IMR-90 (cell line): ENCODE data around the gene DYNLT5. TPM values are rescaled to one million over a fixed set of nuclear protein-coding genes. Genes with fewer than 3 reads are reported as not detected.
A peak's percentile ranks its signal among the peaks of the same experiment; 100 is the strongest.

Source experiments
- ATAC-seq: fragments of 200-7000 bp; cut with Tn5 transposase; 2 replicates; pipeline ENCODE4 v1.9.1; 2020; ENCODE audit warnings: low read depth, mild to moderate bottlenecking, moderate library complexity
- BruUV-seq: library from RNA; stranded (reverse); fragments of 400-500 nt; replicated peaks from 2 replicates; lab custom pipeline; 2021; lab: Mats Ljungman, UMichigan
- CTCF ChIA-PET: fragments of 300-600 bp; formaldehyde crosslinking; extraction: SDS; loops from one replicate; lab custom pipeline; 2021; ENCODE audit warnings: antibody characterized with exemption; lab: Yijun Ruan, JAX
- POLR2A ChIA-PET: fragments of 300-600 bp; sonication (Branson Sonifier 250); formaldehyde crosslinking; loops from one replicate; lab custom pipeline; 2022; ENCODE audit warnings: antibody characterized with exemption; ENCODE audit not compliant: unreplicated experiment; lab: Charles Lee
- DNase-seq: peaks from one replicate; pipeline ENCODE4 v3.0.0; 2013
- H2AFZ ChIP-seq: replicated peaks from 2 replicates; pipeline ENCODE3; 2013; ENCODE audit warnings: low read length, mild to moderate bottlenecking; ENCODE audit not compliant: poor library complexity
- H2AK5ac ChIP-seq: 2 replicates; pipeline ENCODE4 v1.6.1; 2013; ENCODE audit warnings: low read depth, low read length, inconsistent platforms
- H2AK9ac ChIP-seq: replicated peaks from 2 replicates; pipeline ENCODE3; 2013; ENCODE audit warnings: mild to moderate bottlenecking, low read depth, low read length, moderate library complexity; ENCODE audit not compliant: poor library complexity
- H2BK120ac ChIP-seq: 2 replicates; pipeline ENCODE4 v1.6.1; 2013; ENCODE audit warnings: low read depth, low read length, inconsistent platforms
- H2BK15ac ChIP-seq: 3 replicates; pipeline ENCODE4 v1.6.1; 2013; ENCODE audit warnings: low read depth, low read length, inconsistent platforms
- H2BK20ac ChIP-seq: 2 replicates; pipeline ENCODE4 v1.6.1; 2013; ENCODE audit warnings: low read depth, mild to moderate bottlenecking, inconsistent platforms, low read length, moderate library complexity
- H2BK5ac ChIP-seq: 2 replicates; pipeline ENCODE4 v1.6.1; 2013; ENCODE audit warnings: mild to moderate bottlenecking, low read depth, low read length, inconsistent platforms; ENCODE audit not compliant: poor library complexity, severe bottlenecking
- H3K14ac ChIP-seq: replicated peaks from 2 replicates; pipeline ENCODE4 v1.6.1; 2013; ENCODE audit warnings: low read depth, low read length, inconsistent platforms
- H3K18ac ChIP-seq: 2 replicates; pipeline ENCODE4 v1.6.1; 2013; ENCODE audit warnings: low read depth, low read length, control low read depth
- H3K23ac ChIP-seq: 2 replicates; pipeline ENCODE4 v1.6.1; 2013; ENCODE audit warnings: low read depth, low read length, inconsistent platforms
- H3K27ac ChIP-seq: 2 replicates; pipeline ENCODE4 v1.5.1; 2013; ENCODE audit warnings: mild to moderate bottlenecking, control low read depth, low read length; ENCODE audit not compliant: insufficient read depth
- H3K27me3 ChIP-seq: 2 replicates; pipeline ENCODE4 v1.6.1; 2013; ENCODE audit warnings: low read length; ENCODE audit not compliant: control insufficient read depth, insufficient read depth
- H3K36me3 ChIP-seq: 2 replicates; pipeline ENCODE4 v1.6.1; 2013; ENCODE audit warnings: low read length, mixed read lengths; ENCODE audit not compliant: control insufficient read depth, insufficient read depth
- H3K4ac ChIP-seq: 2 replicates; pipeline ENCODE4 v1.6.1; 2013; ENCODE audit warnings: low read depth, low read length, inconsistent platforms
- H3K4me1 ChIP-seq: 2 replicates; pipeline ENCODE4 v1.6.1; 2013; ENCODE audit warnings: low read length, mixed read lengths; ENCODE audit not compliant: control insufficient read depth, insufficient read depth
- H3K4me2 ChIP-seq: 2 replicates; pipeline ENCODE4 v1.6.1; 2013; ENCODE audit warnings: low read depth, mild to moderate bottlenecking, control low read depth, low read length, moderate library complexity
- H3K4me3 ChIP-seq: 2 replicates; pipeline ENCODE4 v1.5.1; 2013; ENCODE audit warnings: low read depth, mild to moderate bottlenecking, control low read depth, low read length, moderate library complexity; ENCODE audit not compliant: insufficient read depth
- H3K56ac ChIP-seq: 2 replicates; pipeline ENCODE4 v1.6.1; 2013; ENCODE audit warnings: low read length, inconsistent platforms; ENCODE audit not compliant: insufficient read depth; ENCODE audit errors: extremely low read depth
- H3K79me1 ChIP-seq, 2 experiments: 2 replicates each; pipeline ENCODE4 v1.6.1; 2013; ENCODE audit warnings: low read length in 2 of 2, inconsistent platforms in 1 of 2, low read depth in 1 of 2
- H3K9ac ChIP-seq: 2 replicates; pipeline ENCODE4 v1.6.1; 2013; ENCODE audit warnings: low read depth, low read length, control low read depth
- H3K9me1 ChIP-seq: 2 replicates; pipeline ENCODE4 v1.6.1; 2013; ENCODE audit warnings: low read length, inconsistent platforms; ENCODE audit not compliant: insufficient read depth
- H3K9me3 ChIP-seq: 2 replicates; pipeline ENCODE4 v1.6.1; 2013; ENCODE audit warnings: low read length; ENCODE audit not compliant: control insufficient read depth, insufficient read depth
- H4K20me1 ChIP-seq: 2 replicates; pipeline ENCODE4 v1.6.1; 2013; ENCODE audit warnings: low read length, inconsistent platforms; ENCODE audit not compliant: insufficient read depth
- H4K5ac ChIP-seq: 2 replicates; pipeline ENCODE4 v1.6.1; 2013; ENCODE audit warnings: mild to moderate bottlenecking, low read depth, low read length, control low read depth
- H4K8ac ChIP-seq, 2 experiments: 2 replicates each; pipeline ENCODE4 v1.6.1; 2013; ENCODE audit warnings: low read depth in 2 of 2, low read length in 2 of 2, control low read depth in 1 of 2, inconsistent platforms in 1 of 2
- H4K91ac ChIP-seq: 2 replicates; pipeline ENCODE4 v1.6.1; 2013; ENCODE audit warnings: low read depth, low read length, inconsistent platforms; ENCODE audit not compliant: insufficient read depth
- BHLHE40 ChIP-seq: fragments of 150-350 bp; IDR thresholded peaks from 2 replicates; pipeline ENCODE4 v1.6.1; 2016; ENCODE audit warnings: mild to moderate bottlenecking, low read depth, low read length
- CHD1 ChIP-seq: IDR thresholded peaks from 2 replicates; pipeline ENCODE4 v1.6.1; 2012; ENCODE audit warnings: low read depth, low read length, improper control_type of control experiment
- CTCF ChIP-seq: conservative IDR thresholded peaks from 2 replicates; pipeline ENCODE4 v1.5.1; 2012; ENCODE audit warnings: mild to moderate bottlenecking, low read depth, low read length, improper control_type of control experiment
- FOS ChIP-seq: fragments of 150-350 bp; IDR thresholded peaks from 2 replicates; pipeline ENCODE4 v1.6.1; 2016; ENCODE audit warnings: low read depth, low read length
- MAFK ChIP-seq: IDR thresholded peaks from 2 replicates; pipeline ENCODE4 v1.6.1; 2012; ENCODE audit warnings: low read depth, low read length, improper control_type of control experiment
- MAZ ChIP-seq: IDR thresholded peaks from 2 replicates; pipeline ENCODE4 v1.6.1; 2012; ENCODE audit warnings: low read depth, mild to moderate bottlenecking, low read length, improper control_type of control experiment, moderate library complexity, borderline replicate concordance
- NFE2L2 ChIP-seq: fragments of 150-350 bp; IDR thresholded peaks from 2 replicates; pipeline ENCODE4 v1.6.1; 2016; ENCODE audit warnings: low read depth, mild to moderate bottlenecking, low read length
- POLR2A ChIP-seq: IDR thresholded peaks from 2 replicates; pipeline ENCODE4 v1.6.1; 2012; ENCODE audit warnings: mild to moderate bottlenecking, low read depth, low read length
- RAD21 ChIP-seq: IDR thresholded peaks from 2 replicates; pipeline ENCODE4 v1.6.1; 2012; ENCODE audit warnings: low read length, improper control_type of control experiment
- SMC3 ChIP-seq: fragments of 150-350 bp; IDR thresholded peaks from 2 replicates; pipeline ENCODE4 v1.6.1; 2016; ENCODE audit warnings: low read depth, mild to moderate bottlenecking, antibody characterized with exemption, low read length, moderate library complexity
- WGBS, 2 experiments: methylation state at CpG; one replicate each; pipeline versions ENCODE4 v1.1.5 to v1.1.7; 2013; ENCODE audit warnings: missing lambda C conversion rate in 2 of 2; ENCODE audit not compliant: insufficient read length in 1 of 2; ENCODE audit errors: extremely low coverage in 2 of 2; 5-methylcytosine and 5-hydroxymethylcytosine counted together
- dilution Hi-C: fragments of 300-500 bp; cut with HindIII; formaldehyde crosslinking; loops from one replicate; pipeline ENCODE4 v1.14.3; 2018; ENCODE audit warnings: low sequenced_read_pairs; ENCODE audit not compliant: unreplicated experiment
- in situ Hi-C: fragments of 300-500 bp; cut with MboI; formaldehyde crosslinking; loops from 3 replicates; pipeline ENCODE4 v1.14.3; 2019; ENCODE audit warnings: low sequenced_read_pairs, inconsistent platforms, mixed read lengths
- intact Hi-C: fragments of 100-400 bp; cut with micrococcal nuclease; formaldehyde crosslinking; loops from 2 replicates; pipeline ENCODE4 v1.10.0; 2022
- polyA plus RNA-seq, 3 experiments: library from polyadenylated mRNA; depleted of rRNA; stranded (reverse); fragments of >200 nt; gene quantifications; 2 replicates each; pipeline ENCODE4 v1.2.3, GENCODE V29; 2012; ENCODE audit warnings: low replicate concordance in 1 of 3
- total RNA-seq: library from RNA; depleted of rRNA; stranded (reverse); fragments of >200 nt; gene quantifications from 2 replicates; pipeline ENCODE4 v1.2.3, GENCODE V29; 2012
- TF ChIP-seq, protein P1 (sequence below): fragments of 150-350 bp; IDR thresholded peaks from 2 replicates; pipeline ENCODE4 v1.6.1; 2016; ENCODE audit warnings: low read depth, mild to moderate bottlenecking, low read length, moderate library complexity, borderline replicate concordance

DYNLT5 gene
- total and polyA plus RNA-seq, 2 of the 4 experiments (the other 2 are of a cell fraction) = 0.12 to 0.18 TPM

GRCh38 chr1:66750577-66750976, 1.7 kb upstream of the DYNLT5 start:
- H4K91ac ChIP-seq = no peak overlapping the region
- H2AK5ac ChIP-seq = no peak overlapping the region
- no peak overlapping the region for H2AFZ ChIP-seq
- no peak overlapping the region for H3K23ac ChIP-seq
- no peaks in the 10 kb centered on the region for H3K27me3 ChIP-seq
- H3K14ac ChIP-seq = no peak overlapping the region
- CTCF ChIA-PET = no interaction called here
- peak overlapping the region; percentile 15; the same call in 1 of the 2 replicates for H2BK120ac ChIP-seq
- dilution Hi-C loops = no loop called here
- no peak overlapping the region for H2BK20ac ChIP-seq
- H3K9me1 ChIP-seq = peaks cover 8% of the 10 kb centered on the region
- no peak overlapping the region for H2BK5ac ChIP-seq
- no peak overlapping the region for H2AK9ac ChIP-seq
- no TSS peak for BruUV-seq
- DNase-seq = no peak
- no peak overlapping the region for H4K8ac ChIP-seq
- H4K20me1 ChIP-seq = no peaks in the 10 kb centered on the region; the same call in 1 of the 2 replicates
- H4K5ac ChIP-seq = no peak overlapping the region
- H3K9me3 ChIP-seq = no peaks in the 10 kb centered on the region
- no peaks in the 10 kb centered on the region for H3K36me3 ChIP-seq
- H3K4me3 ChIP-seq = no peak overlapping the region
- peak overlapping the region; percentile 31; the same call in 1 of the 2 replicates for H3K4ac ChIP-seq
- no peak overlapping the region for H2BK15ac ChIP-seq
- intact Hi-C loops = no loop called here
- POLR2A ChIA-PET = no interaction called here
- H3K4me2 ChIP-seq = no peak overlapping the region
- ATAC-seq = no peak
- H3K27ac ChIP-seq = no peak overlapping the region
- in situ Hi-C loops = loop anchor here (25.0 kb wide), 1 partner anchor 737 kb away; no protein-coding TSS in a partner anchor
- peaks cover 10% of the 10 kb centered on the region for H3K4me1 ChIP-seq
- no peak overlapping the region for H3K56ac ChIP-seq
- no CpG with 5 or more reads among the region's 3 CpGs for WGBS, 2 experiments
- H3K18ac ChIP-seq = no peak overlapping the region
- no peaks in the 10 kb centered on the region; a peak in 1 of 4 replicates for H3K79me1 ChIP-seq
- H3K9ac ChIP-seq = no peak overlapping the region
- TF ChIP-seq FOS = no peak
- TF ChIP-seq CHD1 = no peak
- TF ChIP-seq SMC3 = no peak
- TF ChIP-seq RAD21 = no peak
- no peak for TF ChIP-seq CTCF
- TF ChIP-seq NFE2L2 = no peak
- TF ChIP-seq POLR2A = no peak
- no peak for TF ChIP-seq BHLHE40
- TF ChIP-seq, protein P1, sequence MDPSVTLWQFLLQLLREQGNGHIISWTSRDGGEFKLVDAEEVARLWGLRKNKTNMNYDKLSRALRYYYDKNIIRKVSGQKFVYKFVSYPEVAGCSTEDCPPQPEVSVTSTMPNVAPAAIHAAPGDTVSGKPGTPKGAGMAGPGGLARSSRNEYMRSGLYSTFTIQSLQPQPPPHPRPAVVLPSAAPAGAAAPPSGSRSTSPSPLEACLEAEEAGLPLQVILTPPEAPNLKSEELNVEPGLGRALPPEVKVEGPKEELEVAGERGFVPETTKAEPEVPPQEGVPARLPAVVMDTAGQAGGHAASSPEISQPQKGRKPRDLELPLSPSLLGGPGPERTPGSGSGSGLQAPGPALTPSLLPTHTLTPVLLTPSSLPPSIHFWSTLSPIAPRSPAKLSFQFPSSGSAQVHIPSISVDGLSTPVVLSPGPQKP = no peak
- no peak for TF ChIP-seq MAFK
- no peak for TF ChIP-seq MAZ
